KMS-11 (cell line): Measurements from ENCODE around the gene CYB5A.
"Not testable (repeated sequence)": the region's sequence is repeated elsewhere in the genome, so short reads cannot be mapped to it uniquely, and the experiment has no call there.

ENCODE experiments used
- H2AFZ ChIP-seq: fragments of 200-600 bp; sonication (generic); 2 replicates; pipeline ENCODE4 v1.6.1; 2016; ENCODE audit warnings: antibody characterized with exemption, mixed run types, low read depth
- H3K27ac ChIP-seq: fragments of 200-600 bp; sonication (generic); 2 replicates; pipeline ENCODE4 v1.6.1; 2016; ENCODE audit warnings: mild to moderate bottlenecking, mixed run types
- H3K27me3 ChIP-seq: fragments of 200-600 bp; sonication (generic); 2 replicates; pipeline ENCODE4 v1.6.1; 2017; ENCODE audit warnings: mild to moderate bottlenecking, low read depth, mixed run types, moderate library complexity; ENCODE audit not compliant: insufficient read depth
- H3K36me3 ChIP-seq: fragments of 200-600 bp; sonication (generic); 2 replicates; pipeline ENCODE4 v1.6.1; 2017; ENCODE audit warnings: mild to moderate bottlenecking, mixed run types; ENCODE audit not compliant: insufficient read depth
- H3K4me1 ChIP-seq: fragments of 200-600 bp; sonication (generic); 2 replicates; pipeline ENCODE4 v1.6.1; 2016; ENCODE audit warnings: mild to moderate bottlenecking, low read depth, mixed run types; ENCODE audit not compliant: poor library complexity, severe bottlenecking
- H3K4me2 ChIP-seq: fragments of 200-600 bp; sonication (generic); 2 replicates; pipeline ENCODE4 v1.7.0; 2016; ENCODE audit warnings: mild to moderate bottlenecking, mixed run types
- H3K4me3 ChIP-seq: fragments of 200-600 bp; sonication (generic); IDR thresholded peaks from 2 replicates; pipeline ENCODE4 v1.6.1; 2017; ENCODE audit warnings: low read depth, low read length, mixed read lengths; ENCODE audit not compliant: insufficient read depth
- H3K79me2 ChIP-seq: fragments of 200-600 bp; sonication (generic); 2 replicates; pipeline ENCODE4 v1.6.1; 2016; ENCODE audit warnings: low read depth, mixed run types; ENCODE audit not compliant: insufficient read depth
- H3K9ac ChIP-seq: fragments of 200-600 bp; sonication (generic); 2 replicates; pipeline ENCODE4 v1.6.1; 2016; ENCODE audit warnings: mild to moderate bottlenecking, mixed run types
- H4K20me1 ChIP-seq: fragments of 200-600 bp; sonication (generic); 2 replicates; pipeline ENCODE4 v1.6.1; 2016; ENCODE audit warnings: mild to moderate bottlenecking, mixed run types; ENCODE audit not compliant: insufficient read depth
- CTCF ChIP-seq: fragments of 200-600 bp; sonication (generic); conservative IDR thresholded peaks from 2 replicates; pipeline ENCODE4 v1.6.1; 2017; ENCODE audit warnings: low read depth, mild to moderate bottlenecking, antibody characterized with exemption, low read length, moderate library complexity, mixed read lengths

The CYB5A gene

GRCh38 chr18:74303306-74303705 lies 11.5 kb upstream of the CYB5A start:
- TF ChIP-seq CTCF = no peak
- no peaks in the 10 kb centered on the region for H4K20me1 ChIP-seq
- no peak overlapping the region for H3K27ac ChIP-seq

GRCh38 chr18:74299746-74300145 lies 8.0 kb upstream of the CYB5A start:
- TF ChIP-seq CTCF = no peak
- H4K20me1 ChIP-seq = no peaks in the 10 kb centered on the region

More at GRCh38 chr18:74303306-74303705, 11.5 kb upstream of the CYB5A start:
- H3K4me1 ChIP-seq = no peaks in the 10 kb centered on the region
- no peak overlapping the region for H3K9ac ChIP-seq
- no peaks in the 10 kb centered on the region for H3K27me3 ChIP-seq
- H3K4me3 ChIP-seq = no peak overlapping the region
- no peaks in the 10 kb centered on the region for H3K36me3 ChIP-seq
- H3K79me2 ChIP-seq = no peaks in the 10 kb centered on the region
- H2AFZ ChIP-seq = no peak overlapping the region
- no peak overlapping the region for H3K4me2 ChIP-seq

GRCh38 chr18:74299162-74299561 lies 7.4 kb upstream of the CYB5A start:
- TF ChIP-seq CTCF = no peak
- H3K9ac ChIP-seq = no peak overlapping the region
- H4K20me1 ChIP-seq = no peaks in the 10 kb centered on the region
- no peaks in the 10 kb centered on the region for H3K4me1 ChIP-seq
- H3K79me2 ChIP-seq = no peaks in the 10 kb centered on the region
- no peak overlapping the region for H2AFZ ChIP-seq
- H3K4me3 ChIP-seq = no peak overlapping the region
- no peak overlapping the region for H3K4me2 ChIP-seq
- no peaks in the 10 kb centered on the region for H3K27me3 ChIP-seq
- no peak overlapping the region for H3K27ac ChIP-seq
- no peaks in the 10 kb centered on the region for H3K36me3 ChIP-seq

More at GRCh38 chr18:74299746-74300145, 8.0 kb upstream of the CYB5A start:
- no peak overlapping the region for H3K4me3 ChIP-seq
- H3K9ac ChIP-seq = no peak overlapping the region
- H3K36me3 ChIP-seq = no peaks in the 10 kb centered on the region
- H3K27ac ChIP-seq = no peak overlapping the region
- no peak overlapping the region for H3K4me2 ChIP-seq
- H2AFZ ChIP-seq = no peak overlapping the region
- H3K79me2 ChIP-seq = no peaks in the 10 kb centered on the region
- H3K4me1 ChIP-seq = no peaks in the 10 kb centered on the region
- H3K27me3 ChIP-seq = no peaks in the 10 kb centered on the region

- peaks cover 12% of the 10 kb centered on the region; the same call in 1 of the 2 replicates for H3K79me2 ChIP-seq
- H4K20me1 ChIP-seq = no peaks in the 10 kb centered on the region
- H3K27ac ChIP-seq = no peak overlapping the region
- no peak overlapping the region for H3K4me3 ChIP-seq
- H3K4me1 ChIP-seq = peaks cover 15% of the 10 kb centered on the region
- no peaks in the 10 kb centered on the region for H3K27me3 ChIP-seq
- H3K9ac ChIP-seq = no peak overlapping the region
- no peaks in the 10 kb centered on the region for H3K36me3 ChIP-seq
- no peak overlapping the region for H3K4me2 ChIP-seq
- H2AFZ ChIP-seq = no peak overlapping the region
- no peak for TF ChIP-seq CTCF
Observed at GRCh38 chr18:74294526-74294925, 2.8 kb upstream of the CYB5A start.

- H4K20me1 ChIP-seq, H3K27ac ChIP-seq, H3K9ac ChIP-seq, H3K27me3 ChIP-seq, H3K36me3 ChIP-seq, H3K4me3 ChIP-seq, H3K4me2 ChIP-seq: not testable (repeated sequence)
- Histone ChIP-seq H3K79me2 (peaks cover 15% of the 10 kb centered on the region; the same call in 1 of the 2 replicates), H3K4me1 (peaks cover 20% of the 10 kb centered on the region), H2AFZ (peak overlapping the region; percentile 99; the same call in 1 of the 2 replicates)
Observed at GRCh38 chr18:74292982-74293381, 1.2 kb upstream of the CYB5A start.
